Adrenal gland (tissue), 5 donors: ENCODE measurements around the gene MTAP.

Experiments used
- CTCF ChIP-seq, 6 experiments: fragments of 450-650 bp in 4 of 6; fragments of 200-600 bp in 2 of 6; sonication (generic) in 1 of 6; IDR thresholded peaks; 1 replicate in 5 of 6; 2 replicates in 1 of 6; pipeline versions ENCODE4 v1.5.1 to v1.8.0; 2016 to 2021; ENCODE audit warnings: antibody characterized with exemption in 6 of 6, mild to moderate bottlenecking in 2 of 6, moderate library complexity in 1 of 6
- POLR2A ChIP-seq, 2 donors: fragments of 450-650 bp; IDR thresholded peaks; one replicate each; pipeline ENCODE4 v1.6.1; 2017; ENCODE audit warnings: antibody characterized with exemption in 2 of 2, mild to moderate bottlenecking in 2 of 2, moderate library complexity in 1 of 2
- donor health status: DM: no; HTN: no; CAD: no.

- no peak for TF ChIP-seq CTCF (IDR thresholded peaks at IDR 0.05)
- no peak for TF ChIP-seq POLR2A (IDR thresholded peaks at IDR 0.05)
Observed at GRCh38 chr9:21982861-21983560, 180.6 kb downstream of the MTAP start.
